Sigmoid colon (tissue), 7 donors: ENCODE results near the gene RPL38. TPM values are rescaled to one million over a fixed set of nuclear protein-coding genes. Genes with fewer than 3 reads are reported as not detected.

Source experiments
- DNase-seq: peaks from one replicate; pipeline ENCODE4 v3.0.0-alpha.2; 2019
- H3K27ac ChIP-seq, 4 donors: fragments of 200-600 bp; sonication (generic); one replicate each; pipeline ENCODE4 v1.5.1; 2016 to 2019; ENCODE audit warnings: mild to moderate bottlenecking in 1 of 4
- H3K27me3 ChIP-seq, 3 donors: fragments of 200-600 bp; sonication (generic); one replicate each; pipeline ENCODE4 v1.5.1; 2019; ENCODE audit warnings: mild to moderate bottlenecking in 1 of 3
- H3K36me3 ChIP-seq, 4 donors: fragments of 200-600 bp; sonication (generic); one replicate each; pipeline ENCODE4 v1.5.1; 2016 to 2019
- H3K4me1 ChIP-seq, 4 donors: fragments of 200-600 bp; sonication (generic); one replicate each; pipeline ENCODE4 v1.5.1; 2017 to 2019
- H3K4me3 ChIP-seq, 4 donors: fragments of 200-600 bp; sonication (generic); one replicate each; pipeline ENCODE4 v1.5.1; 2017 to 2019; ENCODE audit warnings: mild to moderate bottlenecking in 2 of 4, moderate library complexity in 1 of 4
- H3K9me3 ChIP-seq, 4 donors: fragments of 200-600 bp in 3 of 4; sonication (generic) in 3 of 4; one replicate each; pipeline versions ENCODE4 v1.5.1 to v1.6.1; 2013 to 2019
- EP300 ChIP-seq, 4 donors: sonication (generic); formaldehyde crosslinking; IDR thresholded peaks; one replicate each; pipeline ENCODE4 v1.6.1; 2017; ENCODE audit warnings: antibody characterized with exemption in 4 of 4
- POLR2A ChIP-seq, 2 donors: fragments of 450-650 bp; IDR thresholded peaks; one replicate each; pipeline ENCODE4 v1.6.1; 2016; ENCODE audit warnings: antibody characterized with exemption in 2 of 2, mild to moderate bottlenecking in 2 of 2, moderate library complexity in 2 of 2
- POLR2AphosphoS5 ChIP-seq, 4 donors: sonication (generic); formaldehyde crosslinking; IDR thresholded peaks; one replicate each; pipeline ENCODE4 v1.6.1; 2017; ENCODE audit warnings: antibody characterized with exemption in 4 of 4
- WGBS, 2 donors: extraction: QIAGEN DNeasy Blood & Tissue Kit; methylation state at CpG; one replicate each; pipeline ENCODE4 v1.1.7; 2013; 5-methylcytosine and 5-hydroxymethylcytosine counted together
- intact Hi-C: fragments of 100-400 bp; cut with DNase I; formaldehyde crosslinking; loops from one replicate; pipeline ENCODE4 v1.15.1; 2023
- polyA plus RNA-seq, 3 donors: library from polyadenylated mRNA; stranded (reverse); fragments of 200-250 nt; gene quantifications; one replicate each; pipeline ENCODE4 v1.2.3, GENCODE V29; 2013
- total RNA-seq, 4 donors: library from RNA; depleted of rRNA; stranded (reverse); fragments of >200 nt; gene quantifications; one replicate each; pipeline ENCODE4 v1.1.0, GENCODE V29; 2016
- TF ChIP-seq, protein P1 (sequence below), 4 experiments: fragments of 450-650 bp in 3 of 4; fragments of 200-600 bp in 1 of 4; IDR thresholded peaks; one replicate each; pipeline ENCODE4 v1.5.1; 2016 to 2019; ENCODE audit warnings: antibody characterized with exemption in 4 of 4, mild to moderate bottlenecking in 3 of 4, moderate library complexity in 2 of 4
- donor health status: healthy with polysubstance abuse.
- donor health status: Bipolar disorder and iron deficiency.
- donor health status: healthy.

The RPL38 gene
- total and polyA plus RNA-seq, 7 donors = 215 to 2,321 (median 718) TPM

DNA sequence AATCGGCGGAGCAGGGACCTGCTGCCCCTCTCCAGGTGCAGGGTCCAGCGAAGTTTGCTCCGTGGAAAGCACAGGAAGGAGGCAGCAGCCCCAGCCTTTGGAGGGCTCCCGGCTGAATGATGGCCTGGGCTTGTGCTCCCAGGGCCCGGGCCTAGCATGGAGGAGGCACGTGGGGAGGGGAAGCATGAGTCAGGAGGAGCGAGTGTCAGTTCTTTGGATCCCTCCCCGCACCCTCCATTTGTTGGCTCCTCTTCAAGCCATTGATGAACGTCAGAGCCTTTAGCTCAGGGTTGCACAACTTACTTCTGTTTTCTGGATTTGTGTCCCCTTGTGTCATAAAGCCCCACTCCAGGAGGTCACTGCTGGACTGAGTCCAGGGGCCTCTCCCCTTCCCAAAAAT, 35.7 kb downstream of the RPL38 start:
- Histone ChIP-seq H3K27ac (no peak overlapping the region), H3K4me3 (no peak overlapping the region), H3K9me3 (no peaks in the 10 kb centered on the region), H3K27me3 (no peaks in the 10 kb centered on the region), H3K4me1 (peaks cover 0 to 6% (median 3%) of the 10 kb centered on the region in 4 donors), H3K36me3 (peaks cover 0 to 3% (median 0%) of the 10 kb centered on the region in 4 donors)
- peak; percentile 85 for DNase-seq
- TF ChIP-seq, protein P1, sequence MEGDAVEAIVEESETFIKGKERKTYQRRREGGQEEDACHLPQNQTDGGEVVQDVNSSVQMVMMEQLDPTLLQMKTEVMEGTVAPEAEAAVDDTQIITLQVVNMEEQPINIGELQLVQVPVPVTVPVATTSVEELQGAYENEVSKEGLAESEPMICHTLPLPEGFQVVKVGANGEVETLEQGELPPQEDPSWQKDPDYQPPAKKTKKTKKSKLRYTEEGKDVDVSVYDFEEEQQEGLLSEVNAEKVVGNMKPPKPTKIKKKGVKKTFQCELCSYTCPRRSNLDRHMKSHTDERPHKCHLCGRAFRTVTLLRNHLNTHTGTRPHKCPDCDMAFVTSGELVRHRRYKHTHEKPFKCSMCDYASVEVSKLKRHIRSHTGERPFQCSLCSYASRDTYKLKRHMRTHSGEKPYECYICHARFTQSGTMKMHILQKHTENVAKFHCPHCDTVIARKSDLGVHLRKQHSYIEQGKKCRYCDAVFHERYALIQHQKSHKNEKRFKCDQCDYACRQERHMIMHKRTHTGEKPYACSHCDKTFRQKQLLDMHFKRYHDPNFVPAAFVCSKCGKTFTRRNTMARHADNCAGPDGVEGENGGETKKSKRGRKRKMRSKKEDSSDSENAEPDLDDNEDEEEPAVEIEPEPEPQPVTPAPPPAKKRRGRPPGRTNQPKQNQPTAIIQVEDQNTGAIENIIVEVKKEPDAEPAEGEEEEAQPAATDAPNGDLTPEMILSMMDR (IDR thresholded peaks at IDR 0.05) = no peak
- peak in 1 of 4 donors; percentile 29 for TF ChIP-seq POLR2AphosphoS5 (IDR thresholded peaks at IDR 0.05)
- TF ChIP-seq POLR2A (IDR thresholded peaks at IDR 0.05) = no peak
- intact Hi-C loops = no loop called here
- WGBS, 2 donors = 71 to 76% methylated on average over 10 of the region's 10 CpGs

DNA sequence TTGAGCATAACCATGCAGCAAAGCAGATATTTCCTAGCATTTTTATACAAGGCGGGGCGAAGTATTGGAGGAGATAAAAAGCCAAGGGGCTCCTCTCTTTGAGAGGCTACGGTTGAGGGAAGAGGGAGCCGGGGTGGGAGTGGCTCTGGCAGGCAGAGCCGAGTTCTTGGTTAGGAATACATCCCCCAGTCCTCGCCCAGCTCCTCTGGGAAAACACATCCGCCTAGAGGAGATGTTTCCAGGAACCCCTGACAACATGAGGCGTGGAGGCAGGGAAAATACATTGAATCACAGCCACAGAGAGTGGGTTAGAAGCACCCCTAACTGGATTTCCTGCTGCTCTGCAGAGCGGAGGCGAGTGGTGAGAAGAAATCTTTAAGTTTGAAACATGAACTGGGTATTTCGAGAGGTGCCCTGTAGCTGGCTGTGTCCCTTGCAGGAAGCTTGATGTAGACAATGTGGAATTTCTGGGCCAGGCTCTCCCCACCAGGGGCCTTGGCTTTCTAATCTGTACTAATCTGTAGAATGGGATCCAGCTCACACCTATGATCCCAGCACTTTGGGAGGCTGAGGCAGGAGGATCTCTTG, 37.2 kb downstream of the RPL38 start:
- TF ChIP-seq POLR2A (IDR thresholded peaks at IDR 0.05) (no peak), POLR2AphosphoS5 (IDR thresholded peaks at IDR 0.05) (no peak), EP300 (IDR thresholded peaks at IDR 0.05) (no peak)
- TF ChIP-seq, protein P1 (IDR thresholded peaks at IDR 0.05) = no peak
- DNase-seq = no peak
- Histone ChIP-seq H3K4me1 (peaks cover 0 to 14% (median 5%) of the 10 kb centered on the region in 4 donors), H3K4me3 (no peak overlapping the region), H3K36me3 (peaks cover 0 to 3% (median 0%) of the 10 kb centered on the region in 4 donors), H3K27me3 (no peaks in the 10 kb centered on the region), H3K9me3 (no peaks in the 10 kb centered on the region), H3K27ac (peak overlapping the region in 1 of 4 donors; percentile 1)
- intact Hi-C loops = no loop called here
- WGBS, 2 donors = 50 to 69% methylated on average over 11 of the region's 11 CpGs

DNA sequence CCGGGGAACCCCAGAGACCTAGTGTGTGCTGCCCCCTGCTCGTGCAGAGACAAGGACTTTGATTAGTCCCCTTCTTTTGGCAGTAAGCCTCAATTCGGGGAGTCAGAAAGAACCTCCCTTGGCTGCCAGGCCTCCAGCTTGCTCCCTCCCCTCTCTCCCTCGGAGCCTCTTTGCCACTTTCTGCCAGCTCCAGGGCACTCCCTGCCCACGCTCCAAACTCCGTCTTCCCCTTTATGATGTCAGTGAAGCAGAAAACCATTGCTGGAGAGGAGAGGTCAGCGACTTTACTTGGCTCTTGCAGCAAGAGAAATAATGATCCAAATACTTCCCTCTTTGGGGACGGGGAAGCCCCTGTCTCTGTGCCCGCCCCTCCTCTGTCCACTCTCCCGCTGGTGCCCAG, 38.0 kb downstream of the RPL38 start:
- Histone ChIP-seq H3K4me1 (peaks cover 0 to 15% (median 5%) of the 10 kb centered on the region in 4 donors), H3K9me3 (no peaks in the 10 kb centered on the region), H3K4me3 (no peak overlapping the region), H3K27me3 (no peaks in the 10 kb centered on the region), H3K36me3 (peaks cover 0 to 3% (median 0%) of the 10 kb centered on the region in 4 donors), H3K27ac (no peak overlapping the region)
- intact Hi-C loops = no loop called here
- WGBS, 2 donors = 65 to 77% methylated on average over 10 of the region's 10 CpGs
- TF ChIP-seq POLR2AphosphoS5 (IDR thresholded peaks at IDR 0.05) = no peak
- TF ChIP-seq POLR2A (IDR thresholded peaks at IDR 0.05) = no peak
- TF ChIP-seq EP300 (IDR thresholded peaks at IDR 0.05) = no peak
- TF ChIP-seq, protein P1 (IDR thresholded peaks at IDR 0.05) = no peak
- no peak for DNase-seq

DNA sequence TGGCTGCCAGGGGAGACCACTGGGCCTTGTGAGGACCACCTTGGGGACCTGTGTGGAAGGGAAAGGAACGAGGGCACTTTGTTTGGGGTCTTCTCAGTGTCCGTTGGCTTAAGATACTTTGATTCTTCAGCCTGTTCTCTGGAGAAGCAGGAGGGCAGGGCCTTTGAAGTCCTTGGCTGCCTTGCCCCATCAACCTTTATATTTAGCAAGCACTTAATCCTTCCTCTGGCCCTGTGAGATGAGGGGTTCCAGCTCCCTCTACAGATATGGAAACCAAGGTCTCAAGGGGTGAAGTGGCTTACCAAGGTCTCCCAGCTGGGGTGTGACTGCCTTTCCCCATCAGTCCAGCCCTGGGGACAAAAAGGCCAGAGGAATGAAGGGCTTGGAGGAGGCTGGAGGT, 38.4 kb downstream of the RPL38 start:
- Histone ChIP-seq H3K36me3 (peaks cover 0 to 3% (median 0%) of the 10 kb centered on the region in 4 donors), H3K4me1 (peaks cover 0 to 15% (median 5%) of the 10 kb centered on the region in 4 donors), H3K27ac (no peak overlapping the region), H3K9me3 (no peaks in the 10 kb centered on the region), H3K4me3 (no peak overlapping the region), H3K27me3 (no peaks in the 10 kb centered on the region)
- 79 to 80% methylated on average over 2 of the region's 2 CpGs for WGBS, 2 donors
- intact Hi-C loops = no loop called here
- TF ChIP-seq EP300 (IDR thresholded peaks at IDR 0.05) (no peak), POLR2A (IDR thresholded peaks at IDR 0.05) (no peak), POLR2AphosphoS5 (IDR thresholded peaks at IDR 0.05) (no peak)
- TF ChIP-seq, protein P1 (IDR thresholded peaks at IDR 0.05) = no peak
- no peak for DNase-seq
